ENCODE results near the gene ITPK1.

ITPK1 gene

DNA sequence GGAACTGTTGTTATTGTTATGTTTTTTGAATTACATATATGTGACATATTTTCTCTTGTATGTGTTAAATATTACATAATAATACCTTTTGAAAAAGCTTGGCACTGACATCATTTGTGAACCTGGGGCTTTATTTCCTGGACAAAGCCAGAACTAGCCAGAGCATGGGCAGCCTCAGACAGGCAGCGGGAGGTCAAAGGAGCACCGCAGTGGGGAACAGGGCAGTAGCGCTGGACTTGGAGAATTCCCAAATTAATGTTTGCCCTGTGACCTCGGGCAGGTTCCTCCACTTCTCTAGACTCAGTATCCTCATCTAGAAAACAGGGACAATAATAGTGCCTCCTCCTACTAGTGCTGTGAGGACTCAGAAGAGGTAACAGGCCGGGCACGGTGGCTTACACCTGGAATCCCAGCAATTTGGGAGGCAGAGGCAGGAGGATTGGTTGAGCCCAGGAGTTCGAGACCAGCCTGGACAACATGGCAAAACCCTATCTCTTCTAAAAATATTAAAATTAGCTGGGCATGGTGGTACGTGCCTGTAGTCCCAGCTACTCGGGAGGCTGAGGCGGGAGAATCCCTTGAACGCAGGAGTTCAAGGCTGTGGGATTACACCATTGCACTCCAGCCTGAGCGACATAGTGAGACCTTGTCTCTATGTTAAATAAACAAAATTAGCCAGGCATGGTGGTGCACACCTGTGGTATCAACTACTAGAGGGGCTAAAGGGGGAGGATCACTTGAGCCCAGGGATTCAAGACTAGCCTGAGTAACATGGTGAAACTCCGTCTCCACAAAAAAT lies 27.3 kb upstream of the ITPK1 start:
- TF ChIP-seq RAD21 (IDR thresholded peaks at IDR 0.05; ENCODE audit: low read depth) (no peak), TEAD4 (IDR thresholded peaks at IDR 0.05) (no peak), EP300 (IDR thresholded peaks at IDR 0.05; ENCODE audit: borderline replicate concordance) (no peak), TAF1 (IDR thresholded peaks at IDR 0.05; ENCODE audit: low read depth) (no peak), EGR1 (IDR thresholded peaks at IDR 0.05) (no peak), NFIC (IDR thresholded peaks at IDR 0.05) (no peak), FOXM1 (IDR thresholded peaks at IDR 0.05; ENCODE audit: borderline replicate concordance, low read depth) (no peak)
- TF ChIP-seq, protein P1, sequence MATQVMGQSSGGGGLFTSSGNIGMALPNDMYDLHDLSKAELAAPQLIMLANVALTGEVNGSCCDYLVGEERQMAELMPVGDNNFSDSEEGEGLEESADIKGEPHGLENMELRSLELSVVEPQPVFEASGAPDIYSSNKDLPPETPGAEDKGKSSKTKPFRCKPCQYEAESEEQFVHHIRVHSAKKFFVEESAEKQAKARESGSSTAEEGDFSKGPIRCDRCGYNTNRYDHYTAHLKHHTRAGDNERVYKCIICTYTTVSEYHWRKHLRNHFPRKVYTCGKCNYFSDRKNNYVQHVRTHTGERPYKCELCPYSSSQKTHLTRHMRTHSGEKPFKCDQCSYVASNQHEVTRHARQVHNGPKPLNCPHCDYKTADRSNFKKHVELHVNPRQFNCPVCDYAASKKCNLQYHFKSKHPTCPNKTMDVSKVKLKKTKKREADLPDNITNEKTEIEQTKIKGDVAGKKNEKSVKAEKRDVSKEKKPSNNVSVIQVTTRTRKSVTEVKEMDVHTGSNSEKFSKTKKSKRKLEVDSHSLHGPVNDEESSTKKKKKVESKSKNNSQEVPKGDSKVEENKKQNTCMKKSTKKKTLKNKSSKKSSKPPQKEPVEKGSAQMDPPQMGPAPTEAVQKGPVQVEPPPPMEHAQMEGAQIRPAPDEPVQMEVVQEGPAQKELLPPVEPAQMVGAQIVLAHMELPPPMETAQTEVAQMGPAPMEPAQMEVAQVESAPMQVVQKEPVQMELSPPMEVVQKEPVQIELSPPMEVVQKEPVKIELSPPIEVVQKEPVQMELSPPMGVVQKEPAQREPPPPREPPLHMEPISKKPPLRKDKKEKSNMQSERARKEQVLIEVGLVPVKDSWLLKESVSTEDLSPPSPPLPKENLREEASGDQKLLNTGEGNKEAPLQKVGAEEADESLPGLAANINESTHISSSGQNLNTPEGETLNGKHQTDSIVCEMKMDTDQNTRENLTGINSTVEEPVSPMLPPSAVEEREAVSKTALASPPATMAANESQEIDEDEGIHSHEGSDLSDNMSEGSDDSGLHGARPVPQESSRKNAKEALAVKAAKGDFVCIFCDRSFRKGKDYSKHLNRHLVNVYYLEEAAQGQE (IDR thresholded peaks at IDR 0.05; ENCODE audit: low read depth): no peak

DNA sequence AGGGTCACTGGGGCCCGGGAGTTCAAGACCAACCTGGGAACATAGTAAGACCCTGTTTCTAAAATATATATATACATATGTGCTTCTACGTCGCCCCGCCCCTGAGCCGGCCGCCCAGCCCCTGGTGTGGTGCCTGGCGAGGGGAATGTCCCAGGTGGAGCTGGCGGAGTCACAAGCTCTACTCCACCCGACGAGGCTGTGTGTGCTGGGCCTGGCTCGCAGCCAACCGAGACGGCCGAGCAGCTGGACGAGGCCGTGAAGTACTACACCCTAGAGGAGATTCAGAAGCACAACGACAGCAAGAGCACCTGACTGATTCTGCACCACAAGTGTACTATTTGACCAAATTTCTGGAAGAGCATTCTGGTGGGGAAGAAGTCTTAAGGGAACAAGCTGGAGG lies 22.1 kb upstream of the ITPK1 start:
- TF ChIP-seq EGR1 (IDR thresholded peaks at IDR 0.05): no peak
- TF ChIP-seq YY1 (IDR thresholded peaks at IDR 0.05; ENCODE audit: low read depth): no peak
- TF ChIP-seq ZBTB7A (IDR thresholded peaks at IDR 0.05; ENCODE audit: low read depth): no peak
- TF ChIP-seq, protein P1 (IDR thresholded peaks at IDR 0.05; ENCODE audit: low read depth): no peak
- peak; percentile 24; the same call in 1 of the 2 replicates for TF ChIP-seq RAD21 (IDR thresholded peaks at IDR 0.05; ENCODE audit: low read depth)
- peak; percentile 61 for TF ChIP-seq NFIC (IDR thresholded peaks at IDR 0.05)
- TF ChIP-seq TCF12 (IDR thresholded peaks at IDR 0.05; ENCODE audit: low read depth): no peak
- no peak for TF ChIP-seq CREB1 (IDR thresholded peaks at IDR 0.05; ENCODE audit: low read depth)
- TF ChIP-seq, protein P2, sequence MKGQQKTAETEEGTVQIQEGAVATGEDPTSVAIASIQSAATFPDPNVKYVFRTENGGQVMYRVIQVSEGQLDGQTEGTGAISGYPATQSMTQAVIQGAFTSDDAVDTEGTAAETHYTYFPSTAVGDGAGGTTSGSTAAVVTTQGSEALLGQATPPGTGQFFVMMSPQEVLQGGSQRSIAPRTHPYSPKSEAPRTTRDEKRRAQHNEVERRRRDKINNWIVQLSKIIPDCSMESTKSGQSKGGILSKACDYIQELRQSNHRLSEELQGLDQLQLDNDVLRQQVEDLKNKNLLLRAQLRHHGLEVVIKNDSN (IDR thresholded peaks at IDR 0.05): no peak
- TF ChIP-seq TEAD4 (IDR thresholded peaks at IDR 0.05): no peak
- no peak for TF ChIP-seq TAF1 (IDR thresholded peaks at IDR 0.05; ENCODE audit: low read depth)
- TF ChIP-seq FOXM1 (IDR thresholded peaks at IDR 0.05; ENCODE audit: borderline replicate concordance, low read depth): no peak
- TF ChIP-seq, protein P3, sequence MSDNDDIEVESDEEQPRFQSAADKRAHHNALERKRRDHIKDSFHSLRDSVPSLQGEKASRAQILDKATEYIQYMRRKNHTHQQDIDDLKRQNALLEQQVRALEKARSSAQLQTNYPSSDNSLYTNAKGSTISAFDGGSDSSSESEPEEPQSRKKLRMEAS (IDR thresholded peaks at IDR 0.05): no peak
- TF ChIP-seq EP300 (IDR thresholded peaks at IDR 0.05; ENCODE audit: borderline replicate concordance): no peak

DNA sequence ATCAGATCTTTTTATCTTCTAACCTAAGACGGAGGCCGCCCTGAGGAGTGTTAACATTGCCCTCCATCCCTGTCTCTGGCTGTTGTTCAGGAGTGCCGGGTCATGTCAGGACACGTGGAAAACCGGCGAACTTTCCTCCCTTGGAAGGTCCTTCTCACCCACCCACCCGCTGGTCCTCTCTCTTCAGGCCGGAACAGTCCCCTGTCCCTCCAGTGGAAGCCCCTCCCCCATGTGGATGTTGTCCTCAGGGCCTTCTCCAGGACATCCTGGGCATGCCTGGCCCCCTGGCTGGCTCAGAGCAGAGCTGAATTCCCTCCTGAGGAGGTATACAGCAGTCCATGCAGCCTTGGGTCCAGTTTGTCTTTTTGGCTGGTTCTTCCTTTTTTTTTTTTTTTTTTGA lies 20.3 kb upstream of the ITPK1 start:
- TF ChIP-seq NFIC (IDR thresholded peaks at IDR 0.05) (no peak), RAD21 (IDR thresholded peaks at IDR 0.05; ENCODE audit: low read depth) (no peak), TEAD4 (IDR thresholded peaks at IDR 0.05) (no peak), EGR1 (IDR thresholded peaks at IDR 0.05) (no peak), CREB1 (IDR thresholded peaks at IDR 0.05; ENCODE audit: low read depth) (no peak)

DNA sequence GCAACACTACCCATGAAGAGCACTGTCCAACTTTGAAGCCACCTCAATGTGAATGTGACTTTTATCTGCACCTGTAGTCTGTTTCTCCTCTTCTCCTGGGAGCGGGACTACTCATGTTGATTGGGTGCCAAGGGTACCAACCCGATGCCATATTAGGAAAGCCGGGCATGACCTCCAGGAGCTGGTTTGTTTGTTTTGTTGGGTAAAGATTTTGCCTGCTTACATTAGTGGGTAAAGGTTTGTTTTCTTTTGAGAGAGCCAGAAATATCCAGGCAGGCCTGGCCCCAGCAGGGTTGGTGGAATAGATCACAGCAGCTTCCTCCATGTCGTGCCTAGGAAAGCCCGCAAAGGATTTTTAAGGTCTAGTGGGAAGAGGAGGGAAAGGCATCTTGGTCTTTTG lies 19.7 kb upstream of the ITPK1 start:
- TF ChIP-seq TAF1 (IDR thresholded peaks at IDR 0.05; ENCODE audit: low read depth): no peak
- TF ChIP-seq FOXM1 (IDR thresholded peaks at IDR 0.05; ENCODE audit: borderline replicate concordance, low read depth): no peak
- TF ChIP-seq EP300 (IDR thresholded peaks at IDR 0.05; ENCODE audit: borderline replicate concordance): no peak
- TF ChIP-seq TCF12 (IDR thresholded peaks at IDR 0.05; ENCODE audit: low read depth): no peak
- TF ChIP-seq, protein P1 (IDR thresholded peaks at IDR 0.05; ENCODE audit: low read depth): no peak
- no peak for TF ChIP-seq EGR1 (IDR thresholded peaks at IDR 0.05)
- no peak for TF ChIP-seq TEAD4 (IDR thresholded peaks at IDR 0.05)
- TF ChIP-seq YY1 (IDR thresholded peaks at IDR 0.05; ENCODE audit: low read depth): no peak
- TF ChIP-seq, protein P2 (IDR thresholded peaks at IDR 0.05): no peak
- no peak for TF ChIP-seq RAD21 (IDR thresholded peaks at IDR 0.05; ENCODE audit: low read depth)

DNA sequence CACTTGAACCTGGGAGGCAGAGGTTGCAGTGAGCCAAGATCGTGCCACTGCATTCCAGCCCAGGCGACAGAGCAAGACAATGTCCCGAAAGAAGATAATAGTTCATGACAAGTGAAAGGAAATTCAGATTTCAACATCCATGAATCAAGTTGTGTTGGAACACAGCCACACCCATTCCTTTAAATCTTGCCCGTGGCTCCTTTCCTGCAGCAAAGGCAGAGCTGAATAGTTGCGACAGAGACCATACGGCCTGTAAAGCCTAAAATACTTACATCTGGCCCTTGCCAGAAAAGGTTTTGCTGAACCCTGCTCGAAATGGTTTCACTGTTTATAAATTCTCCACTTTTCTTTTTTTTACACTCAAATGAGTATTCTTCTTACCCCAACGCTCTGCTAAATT lies 17.7 kb upstream of the ITPK1 start:
- TF ChIP-seq, protein P1 (IDR thresholded peaks at IDR 0.05; ENCODE audit: low read depth): no peak
- TF ChIP-seq, protein P2 (IDR thresholded peaks at IDR 0.05): no peak
- TF ChIP-seq TEAD4 (IDR thresholded peaks at IDR 0.05): no peak
- TF ChIP-seq CEBPB (IDR thresholded peaks at IDR 0.05): no peak
- TF ChIP-seq ZBTB7A (IDR thresholded peaks at IDR 0.05; ENCODE audit: low read depth): no peak
- no peak for TF ChIP-seq CREB1 (IDR thresholded peaks at IDR 0.05; ENCODE audit: low read depth)
- no peak for TF ChIP-seq EGR1 (IDR thresholded peaks at IDR 0.05)
- no peak for TF ChIP-seq YY1 (IDR thresholded peaks at IDR 0.05; ENCODE audit: low read depth)
- no peak for TF ChIP-seq FOXM1 (IDR thresholded peaks at IDR 0.05; ENCODE audit: borderline replicate concordance, low read depth)
- no peak for TF ChIP-seq NFIC (IDR thresholded peaks at IDR 0.05)
- TF ChIP-seq TAF1 (IDR thresholded peaks at IDR 0.05; ENCODE audit: low read depth): no peak
- no peak for TF ChIP-seq EP300 (IDR thresholded peaks at IDR 0.05; ENCODE audit: borderline replicate concordance)

Data from Ishikawa (cell line).